Neural progenitor cell (in vitro differentiated cells): Measurements from ENCODE around the gene TENT5C.

Source experiments
- EZH2 ChIP-seq: fragments of 200-600 bp; sonication (generic); IDR thresholded peaks from 2 replicates; pipeline ENCODE4 v1.6.1; 2017; ENCODE audit warnings: antibody characterized with exemption, mild to moderate bottlenecking, moderate library complexity
- EZH2phosphoT487 ChIP-seq: fragments of 200-600 bp; sonication (generic); IDR thresholded peaks from 2 replicates; pipeline ENCODE4 v1.6.1; 2017; ENCODE audit warnings: antibody characterized with exemption
- TF ChIP-seq, protein P1 (sequence below): fragments of 200-600 bp; sonication (generic); IDR thresholded peaks from 2 replicates; pipeline ENCODE4 v1.5.1; 2017; ENCODE audit warnings: antibody characterized with exemption, mild to moderate bottlenecking

DNA sequence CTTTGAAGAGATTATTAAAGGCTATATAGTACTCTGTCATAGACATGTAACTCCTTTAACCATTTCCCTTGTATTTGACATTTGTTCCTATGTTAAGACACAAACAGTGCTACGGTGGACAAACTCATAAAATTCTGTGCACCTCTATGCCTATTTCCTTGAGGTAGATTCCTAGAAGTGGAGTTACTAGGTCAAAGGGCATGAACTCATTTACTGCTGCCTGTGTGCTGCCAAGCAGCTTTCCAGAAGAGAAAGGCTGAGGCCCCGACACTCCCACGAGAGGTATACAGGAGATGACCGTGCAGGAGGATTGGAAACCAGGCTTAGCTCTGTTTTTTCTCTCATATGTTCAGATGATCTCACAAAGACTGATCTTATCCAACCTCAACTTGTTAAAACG, 34.4 kb upstream of the TENT5C start:
- TF ChIP-seq, protein P1, sequence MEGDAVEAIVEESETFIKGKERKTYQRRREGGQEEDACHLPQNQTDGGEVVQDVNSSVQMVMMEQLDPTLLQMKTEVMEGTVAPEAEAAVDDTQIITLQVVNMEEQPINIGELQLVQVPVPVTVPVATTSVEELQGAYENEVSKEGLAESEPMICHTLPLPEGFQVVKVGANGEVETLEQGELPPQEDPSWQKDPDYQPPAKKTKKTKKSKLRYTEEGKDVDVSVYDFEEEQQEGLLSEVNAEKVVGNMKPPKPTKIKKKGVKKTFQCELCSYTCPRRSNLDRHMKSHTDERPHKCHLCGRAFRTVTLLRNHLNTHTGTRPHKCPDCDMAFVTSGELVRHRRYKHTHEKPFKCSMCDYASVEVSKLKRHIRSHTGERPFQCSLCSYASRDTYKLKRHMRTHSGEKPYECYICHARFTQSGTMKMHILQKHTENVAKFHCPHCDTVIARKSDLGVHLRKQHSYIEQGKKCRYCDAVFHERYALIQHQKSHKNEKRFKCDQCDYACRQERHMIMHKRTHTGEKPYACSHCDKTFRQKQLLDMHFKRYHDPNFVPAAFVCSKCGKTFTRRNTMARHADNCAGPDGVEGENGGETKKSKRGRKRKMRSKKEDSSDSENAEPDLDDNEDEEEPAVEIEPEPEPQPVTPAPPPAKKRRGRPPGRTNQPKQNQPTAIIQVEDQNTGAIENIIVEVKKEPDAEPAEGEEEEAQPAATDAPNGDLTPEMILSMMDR, result no peak
- TF ChIP-seq EZH2 (no peak), EZH2phosphoT487 (no peak)
